Measurements from ENCODE around the gene FGFBP2. TPM values are rescaled to one million over a fixed set of nuclear protein-coding genes. Genes with fewer than 3 reads are reported as not detected.

Gene FGFBP2
- total and polyA plus RNA-seq, 10 of the 15 experiments (the other 5 are each of a cell fraction or from before 2014, with no cell fraction given) = 0.23 TPM; not detected in 9

DNA sequence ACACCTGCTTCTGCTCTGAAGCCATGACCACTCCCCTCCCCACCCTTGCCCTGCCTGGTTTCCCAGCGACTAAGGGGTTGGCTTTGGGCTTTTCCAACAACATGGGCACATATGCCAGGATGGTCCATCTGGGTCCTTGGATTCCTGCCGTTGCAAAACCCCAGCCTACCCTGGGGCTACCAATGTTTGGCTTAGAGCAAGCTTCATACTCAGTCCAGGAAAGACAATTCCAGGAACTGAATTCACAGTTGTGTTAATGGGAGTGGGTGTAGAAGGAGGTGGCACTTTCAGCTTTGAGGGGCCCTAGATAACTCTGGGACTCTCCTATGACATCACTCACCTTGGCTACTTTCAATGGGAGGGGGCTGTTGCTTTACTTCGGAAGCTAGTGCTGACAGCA is 33.4 kb downstream of the FGFBP2 start:
- Histone ChIP-seq H3K9me3 (replicated peaks; ENCODE audit: control insufficient read depth, insufficient read depth, low read length) (no peaks in the 10 kb centered on the region; the same call in 2 of the 3 replicates), H3K4me3 (no peak overlapping the region), H2AFZ (ENCODE audit: control insufficient read depth, low read depth, low read length) (no peak overlapping the region), H3K27me3 (replicated peaks in 1 of 2; ENCODE audit: control insufficient read depth in 2 of 2, insufficient read depth in 2 of 2, low read length in 1 of 2) (peaks cover 0 to under 1% of the 10 kb centered on the region in 2 experiments; a peak in 2 of 4 replicates), H3K36me3 (ENCODE audit: control insufficient read depth in 2 of 2, insufficient read depth in 2 of 2, low read length in 1 of 2) (no peaks in the 10 kb centered on the region), H3K9ac (ENCODE audit: control insufficient read depth, insufficient read depth, low read length) (no peak overlapping the region), H3K79me2 (ENCODE audit: control insufficient read depth, insufficient read depth, low read length) (no peaks in the 10 kb centered on the region), H4K20me1 (ENCODE audit: control insufficient read depth, insufficient read depth) (no peaks in the 10 kb centered on the region), H3K4me1 (ENCODE audit: control insufficient read depth, insufficient read depth, low read length) (no peaks in the 10 kb centered on the region), H3K4me2 (ENCODE audit: control insufficient read depth, insufficient read depth) (no peak overlapping the region), H3K27ac (ENCODE audit: control insufficient read depth, insufficient read depth) (no peak overlapping the region)
- ChIA-PET CTCF (no interaction called here), POLR2A (no interaction called here), RAD21 (ENCODE audit: unreplicated experiment) (interaction anchor here (0.6 kb wide), 1 partner anchor 90 kb away, joined by 3 read pairs; no protein-coding TSS in a partner anchor), SMC1A (ENCODE audit: uncharacterized antibody, unreplicated experiment) (no interaction called here)
- no peak for FAIRE-seq
- no TSS peak for BruUV-seq (replicated peaks)
- intact Hi-C loops (cut with micrococcal nuclease; ENCODE audit: unreplicated experiment) (no loop called here), in situ Hi-C loops (cut with MboI) (no loop called here)
- WGBS (ENCODE audit: insufficient coverage, insufficient replicate concordance, low lambda C conversion rate, missing lambda C conversion rate) = 20% methylated on average over 3 of the region's 3 CpGs
- TF ChIP-seq CEBPB (IDR thresholded peaks at IDR 0.05; ENCODE audit: borderline replicate concordance in 1 of 2, low read depth in 2 of 2, low read length in 2 of 2) = no peak
- no peak for TF ChIP-seq KLF5 (IDR thresholded peaks at IDR 0.05; ENCODE audit: partially characterized antibody)
- TF ChIP-seq, protein P1, sequence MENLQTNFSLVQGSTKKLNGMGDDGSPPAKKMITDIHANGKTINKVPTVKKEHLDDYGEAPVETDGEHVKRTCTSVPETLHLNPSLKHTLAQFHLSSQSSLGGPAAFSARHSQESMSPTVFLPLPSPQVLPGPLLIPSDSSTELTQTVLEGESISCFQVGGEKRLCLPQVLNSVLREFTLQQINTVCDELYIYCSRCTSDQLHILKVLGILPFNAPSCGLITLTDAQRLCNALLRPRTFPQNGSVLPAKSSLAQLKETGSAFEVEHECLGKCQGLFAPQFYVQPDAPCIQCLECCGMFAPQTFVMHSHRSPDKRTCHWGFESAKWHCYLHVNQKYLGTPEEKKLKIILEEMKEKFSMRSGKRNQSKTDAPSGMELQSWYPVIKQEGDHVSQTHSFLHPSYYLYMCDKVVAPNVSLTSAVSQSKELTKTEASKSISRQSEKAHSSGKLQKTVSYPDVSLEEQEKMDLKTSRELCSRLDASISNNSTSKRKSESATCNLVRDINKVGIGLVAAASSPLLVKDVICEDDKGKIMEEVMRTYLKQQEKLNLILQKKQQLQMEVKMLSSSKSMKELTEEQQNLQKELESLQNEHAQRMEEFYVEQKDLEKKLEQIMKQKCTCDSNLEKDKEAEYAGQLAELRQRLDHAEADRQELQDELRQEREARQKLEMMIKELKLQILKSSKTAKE (IDR thresholded peaks at IDR 0.05; ENCODE audit: low read depth, poor library complexity, severe bottlenecking) = no peak
- TF ChIP-seq, protein P2, sequence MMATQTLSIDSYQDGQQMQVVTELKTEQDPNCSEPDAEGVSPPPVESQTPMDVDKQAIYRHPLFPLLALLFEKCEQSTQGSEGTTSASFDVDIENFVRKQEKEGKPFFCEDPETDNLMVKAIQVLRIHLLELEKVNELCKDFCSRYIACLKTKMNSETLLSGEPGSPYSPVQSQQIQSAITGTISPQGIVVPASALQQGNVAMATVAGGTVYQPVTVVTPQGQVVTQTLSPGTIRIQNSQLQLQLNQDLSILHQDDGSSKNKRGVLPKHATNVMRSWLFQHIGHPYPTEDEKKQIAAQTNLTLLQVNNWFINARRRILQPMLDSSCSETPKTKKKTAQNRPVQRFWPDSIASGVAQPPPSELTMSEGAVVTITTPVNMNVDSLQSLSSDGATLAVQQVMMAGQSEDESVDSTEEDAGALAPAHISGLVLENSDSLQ (IDR thresholded peaks at IDR 0.05) = no peak
- no peak for TF ChIP-seq PAX5 (IDR thresholded peaks at IDR 0.05; ENCODE audit: borderline replicate concordance, low read depth, low read length)
- no peak for TF ChIP-seq NFIC (IDR thresholded peaks at IDR 0.05; ENCODE audit: low read depth, low read length)
- no peak for TF ChIP-seq RAD21 (IDR thresholded peaks at IDR 0.05; ENCODE audit: insufficient read depth, low read depth, low read length)
- no peak for TF ChIP-seq SMAD5 (IDR thresholded peaks at IDR 0.05; ENCODE audit: low read depth)
- TF ChIP-seq ESRRA (IDR thresholded peaks at IDR 0.05; ENCODE audit: low read length) = no peak
- TF ChIP-seq SIN3A (IDR thresholded peaks at IDR 0.05; ENCODE audit: low read depth, low read length) = no peak
- no peak for TF ChIP-seq FOXK2 (IDR thresholded peaks at IDR 0.05)
- TF ChIP-seq, protein P3, sequence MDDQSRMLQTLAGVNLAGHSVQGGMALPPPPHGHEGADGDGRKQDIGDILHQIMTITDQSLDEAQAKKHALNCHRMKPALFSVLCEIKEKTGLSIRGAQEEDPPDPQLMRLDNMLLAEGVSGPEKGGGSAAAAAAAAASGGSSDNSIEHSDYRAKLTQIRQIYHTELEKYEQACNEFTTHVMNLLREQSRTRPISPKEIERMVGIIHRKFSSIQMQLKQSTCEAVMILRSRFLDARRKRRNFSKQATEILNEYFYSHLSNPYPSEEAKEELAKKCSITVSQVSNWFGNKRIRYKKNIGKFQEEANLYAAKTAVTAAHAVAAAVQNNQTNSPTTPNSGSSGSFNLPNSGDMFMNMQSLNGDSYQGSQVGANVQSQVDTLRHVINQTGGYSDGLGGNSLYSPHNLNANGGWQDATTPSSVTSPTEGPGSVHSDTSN (IDR thresholded peaks at IDR 0.05; ENCODE audit: insufficient replicate concordance, low read depth, low read length) = no peak
- TF ChIP-seq NBN (IDR thresholded peaks at IDR 0.05) = no peak
- TF ChIP-seq HDAC6 (IDR thresholded peaks at IDR 0.05; ENCODE audit: unreplicated experiment) = no peak
- TF ChIP-seq SREBF2 (IDR thresholded peaks at IDR 0.05; ENCODE audit: low read length) = no peak
- TF ChIP-seq, protein P4, sequence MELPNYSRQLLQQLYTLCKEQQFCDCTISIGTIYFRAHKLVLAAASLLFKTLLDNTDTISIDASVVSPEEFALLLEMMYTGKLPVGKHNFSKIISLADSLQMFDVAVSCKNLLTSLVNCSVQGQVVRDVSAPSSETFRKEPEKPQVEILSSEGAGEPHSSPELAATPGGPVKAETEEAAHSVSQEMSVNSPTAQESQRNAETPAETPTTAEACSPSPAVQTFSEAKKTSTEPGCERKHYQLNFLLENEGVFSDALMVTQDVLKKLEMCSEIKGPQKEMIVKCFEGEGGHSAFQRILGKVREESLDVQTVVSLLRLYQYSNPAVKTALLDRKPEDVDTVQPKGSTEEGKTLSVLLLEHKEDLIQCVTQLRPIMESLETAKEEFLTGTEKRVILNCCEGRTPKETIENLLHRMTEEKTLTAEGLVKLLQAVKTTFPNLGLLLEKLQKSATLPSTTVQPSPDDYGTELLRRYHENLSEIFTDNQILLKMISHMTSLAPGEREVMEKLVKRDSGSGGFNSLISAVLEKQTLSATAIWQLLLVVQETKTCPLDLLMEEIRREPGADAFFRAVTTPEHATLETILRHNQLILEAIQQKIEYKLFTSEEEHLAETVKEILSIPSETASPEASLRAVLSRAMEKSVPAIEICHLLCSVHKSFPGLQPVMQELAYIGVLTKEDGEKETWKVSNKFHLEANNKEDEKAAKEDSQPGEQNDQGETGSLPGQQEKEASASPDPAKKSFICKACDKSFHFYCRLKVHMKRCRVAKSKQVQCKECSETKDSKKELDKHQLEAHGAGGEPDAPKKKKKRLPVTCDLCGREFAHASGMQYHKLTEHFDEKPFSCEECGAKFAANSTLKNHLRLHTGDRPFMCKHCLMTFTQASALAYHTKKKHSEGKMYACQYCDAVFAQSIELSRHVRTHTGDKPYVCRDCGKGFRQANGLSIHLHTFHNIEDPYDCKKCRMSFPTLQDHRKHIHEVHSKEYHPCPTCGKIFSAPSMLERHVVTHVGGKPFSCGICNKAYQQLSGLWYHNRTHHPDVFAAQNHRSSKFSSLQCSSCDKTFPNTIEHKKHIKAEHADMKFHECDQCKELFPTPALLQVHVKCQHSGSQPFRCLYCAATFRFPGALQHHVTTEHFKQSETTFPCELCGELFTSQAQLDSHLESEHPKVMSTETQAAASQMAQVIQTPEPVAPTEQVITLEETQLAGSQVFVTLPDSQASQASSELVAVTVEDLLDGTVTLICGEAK (IDR thresholded peaks at IDR 0.05; ENCODE audit: borderline replicate concordance) = no peak
- TF ChIP-seq GABPA (IDR thresholded peaks at IDR 0.05; ENCODE audit: low read depth) = no peak
- TF ChIP-seq PAX8 (IDR thresholded peaks at IDR 0.05) = no peak
- TF ChIP-seq ZNF24 (IDR thresholded peaks at IDR 0.05) = no peak
- ATAC-seq = no peak
- DNase-seq (ENCODE audit: low read depth, low spot score) = no peak

All from GM12878 (cell line).